GM21576 (cell line): ENCODE measurements around the gene BCL6B.
"Not testable (repeated sequence)": the region's sequence is repeated elsewhere in the genome, so short reads cannot be mapped to it uniquely, and the experiment has no call there.

Experiments
- ATAC-seq: cut with Tn5 transposase; IDR thresholded peaks from one replicate; pipeline ENCODE4 v1.9.1; 2021; ENCODE audit warnings: mild to moderate bottlenecking, moderate library complexity; ENCODE audit not compliant: unreplicated experiment

The BCL6B gene, protein sequence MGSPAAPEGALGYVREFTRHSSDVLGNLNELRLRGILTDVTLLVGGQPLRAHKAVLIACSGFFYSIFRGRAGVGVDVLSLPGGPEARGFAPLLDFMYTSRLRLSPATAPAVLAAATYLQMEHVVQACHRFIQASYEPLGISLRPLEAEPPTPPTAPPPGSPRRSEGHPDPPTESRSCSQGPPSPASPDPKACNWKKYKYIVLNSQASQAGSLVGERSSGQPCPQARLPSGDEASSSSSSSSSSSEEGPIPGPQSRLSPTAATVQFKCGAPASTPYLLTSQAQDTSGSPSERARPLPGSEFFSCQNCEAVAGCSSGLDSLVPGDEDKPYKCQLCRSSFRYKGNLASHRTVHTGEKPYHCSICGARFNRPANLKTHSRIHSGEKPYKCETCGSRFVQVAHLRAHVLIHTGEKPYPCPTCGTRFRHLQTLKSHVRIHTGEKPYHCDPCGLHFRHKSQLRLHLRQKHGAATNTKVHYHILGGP

DNA sequence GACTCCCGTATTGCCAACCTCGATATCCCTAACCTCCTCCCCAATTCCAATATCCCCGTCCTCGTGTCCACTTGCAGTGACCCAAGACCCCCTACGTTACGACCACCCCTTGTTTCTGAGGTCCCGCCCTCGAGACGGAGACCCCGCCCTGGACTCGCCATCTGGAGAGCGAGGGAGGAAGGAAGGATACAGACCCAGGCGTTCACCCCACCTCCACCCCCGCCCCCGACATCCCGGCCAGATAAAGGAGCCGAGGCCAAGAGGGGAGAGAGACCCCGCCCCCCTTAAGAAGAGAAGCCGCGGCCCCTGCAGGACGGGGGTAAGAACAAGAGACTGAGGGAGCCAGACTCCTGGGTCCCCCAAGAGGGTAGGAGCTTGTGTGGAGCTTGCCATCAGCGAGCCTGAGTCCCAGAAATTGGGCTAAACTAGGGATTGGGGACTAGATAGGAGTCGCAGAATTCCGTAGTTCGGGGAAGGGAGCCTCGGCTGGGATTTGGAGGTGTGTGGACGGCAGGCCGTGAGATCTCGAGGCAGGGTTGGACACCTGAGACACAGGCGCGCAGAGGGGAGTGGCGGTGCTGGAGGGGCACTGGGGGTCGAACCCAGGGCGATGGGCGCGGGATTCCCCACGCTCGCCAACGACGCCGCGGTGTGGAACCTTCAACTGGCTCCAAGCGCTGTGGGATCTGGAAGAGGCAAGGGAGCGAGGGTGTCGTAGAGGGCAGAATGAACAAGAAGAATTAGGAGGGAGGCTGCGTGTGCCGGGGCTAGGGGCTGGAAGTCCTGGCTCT lies at the start of gene BCL6B:
Gene BCL6B (plus strand): TSS at position 270 of the 791 bp plus-strand sequence. CDS start 622 bp downstream, outside the sequence.
- ATAC-seq = no peak

DNA sequence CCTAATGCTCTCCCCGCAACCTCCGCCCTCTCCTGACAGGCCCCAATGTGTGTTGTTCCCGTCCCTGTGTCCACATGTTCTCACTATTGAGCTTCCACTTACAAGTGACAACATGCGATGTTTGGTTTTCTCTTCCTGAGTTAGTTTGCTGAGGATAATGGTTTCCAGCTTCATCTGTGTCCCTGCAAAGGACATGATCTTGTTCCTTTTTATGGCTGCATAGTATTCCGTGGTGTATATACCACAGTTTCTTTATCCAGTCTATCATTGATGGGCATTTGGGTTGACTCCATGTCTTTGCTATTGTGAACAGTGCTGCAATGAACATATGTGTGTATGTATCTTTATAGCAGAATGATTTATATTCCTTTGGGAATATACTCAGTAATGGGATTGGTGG lies 43.4 kb upstream of the BCL6B start:
- not testable (repeated sequence) for ATAC-seq

DNA sequence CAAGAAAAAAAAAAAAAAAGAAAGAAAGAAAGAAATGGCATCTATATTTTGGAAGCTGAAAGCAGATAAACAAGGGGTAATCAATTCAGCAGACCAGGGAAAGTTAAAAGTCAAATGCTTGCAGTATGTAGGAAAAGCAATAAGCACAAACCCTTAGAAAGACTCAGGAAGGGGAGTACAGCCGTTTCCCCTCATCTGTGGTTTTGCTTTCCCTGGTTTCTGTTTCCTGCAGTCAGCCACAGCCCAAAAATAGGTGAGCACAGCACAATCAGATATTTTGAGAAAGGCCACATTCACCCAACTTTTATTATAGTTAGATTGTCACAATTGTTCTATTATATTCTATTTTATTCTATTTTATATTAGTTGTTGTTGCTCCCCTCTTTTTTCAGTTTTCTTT lies 41.4 kb upstream of the BCL6B start:
- ATAC-seq = no peak

DNA sequence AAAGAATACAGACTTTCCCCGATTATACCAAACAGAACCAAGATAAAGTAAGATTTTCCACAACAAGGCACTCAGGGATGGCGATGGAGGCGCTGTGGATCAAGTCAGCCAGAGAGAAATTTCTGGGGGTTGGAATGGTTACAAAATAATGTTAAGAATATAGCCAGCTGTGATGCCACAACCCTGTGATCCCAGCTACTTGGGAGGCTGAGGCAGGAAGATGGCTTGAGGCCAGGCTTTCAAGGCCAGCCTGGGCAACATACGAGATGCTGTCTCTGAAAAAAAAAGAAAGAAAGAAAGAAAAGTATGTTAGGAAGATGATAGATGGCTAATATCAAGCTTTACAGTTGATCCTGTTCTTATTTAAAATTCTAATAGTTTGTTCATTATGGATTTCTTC lies 37.6 kb upstream of the BCL6B start:
- no peak for ATAC-seq

DNA sequence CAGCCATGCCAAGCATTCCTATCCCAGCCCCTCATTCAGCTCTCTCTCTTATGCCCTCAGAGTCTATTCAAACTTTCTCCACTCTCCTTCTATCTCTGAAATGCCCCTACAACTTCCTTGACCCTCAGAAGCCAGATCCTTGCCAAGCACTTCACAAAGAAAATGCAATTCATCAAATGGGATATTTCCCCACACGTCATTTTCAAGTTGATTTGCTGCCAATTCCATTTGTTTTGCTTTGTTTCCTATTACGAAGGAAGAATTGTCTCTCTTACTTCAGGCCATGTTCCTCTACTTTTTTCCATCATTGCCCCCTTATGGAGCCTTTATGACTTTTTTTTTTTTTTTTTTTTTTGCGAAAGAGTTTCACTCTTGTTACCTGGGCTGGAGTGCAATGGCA lies 36.2 kb upstream of the BCL6B start:
- no peak for ATAC-seq

DNA sequence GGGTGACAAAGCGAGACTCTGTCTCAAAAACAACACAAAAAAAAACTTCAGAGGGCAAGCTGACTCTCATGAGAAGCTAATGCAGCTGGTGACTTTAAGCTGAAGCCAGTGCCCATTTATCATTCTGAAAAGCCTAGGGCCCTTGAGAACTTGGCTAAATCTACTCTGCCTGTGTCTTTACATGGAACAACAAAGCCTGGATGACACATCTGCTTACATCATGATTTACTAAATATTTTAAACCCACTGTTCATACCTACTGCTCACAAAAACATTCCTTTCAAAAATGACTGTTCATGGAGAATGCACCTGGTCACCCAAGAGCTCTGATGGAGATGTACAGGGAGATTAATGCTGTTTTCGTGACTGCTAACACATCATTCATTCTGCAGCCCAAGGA lies 33.1 kb upstream of the BCL6B start:
- no peak for ATAC-seq

DNA sequence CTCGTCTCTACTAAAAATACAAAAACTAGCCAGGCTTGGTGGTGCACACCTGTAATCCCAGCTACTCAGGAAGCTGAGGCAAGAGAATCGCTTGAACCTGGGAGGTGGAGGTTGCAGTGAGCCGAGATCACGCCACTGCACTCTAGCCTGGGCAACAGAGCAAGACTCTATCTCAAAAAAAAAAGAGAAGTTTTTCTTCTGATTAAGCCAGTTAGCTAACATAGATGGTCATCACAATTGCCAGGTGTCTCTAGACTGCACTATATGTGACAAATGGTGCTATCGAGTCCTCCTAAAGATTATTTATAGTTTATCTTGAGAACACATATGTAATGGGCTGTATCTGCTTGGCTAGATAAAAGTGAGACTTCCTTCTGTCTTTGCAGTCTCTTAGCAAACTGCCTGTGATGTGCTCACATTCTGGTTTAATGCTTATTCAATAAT lies 29.2 kb upstream of the BCL6B start:
- not testable (repeated sequence) for ATAC-seq

DNA sequence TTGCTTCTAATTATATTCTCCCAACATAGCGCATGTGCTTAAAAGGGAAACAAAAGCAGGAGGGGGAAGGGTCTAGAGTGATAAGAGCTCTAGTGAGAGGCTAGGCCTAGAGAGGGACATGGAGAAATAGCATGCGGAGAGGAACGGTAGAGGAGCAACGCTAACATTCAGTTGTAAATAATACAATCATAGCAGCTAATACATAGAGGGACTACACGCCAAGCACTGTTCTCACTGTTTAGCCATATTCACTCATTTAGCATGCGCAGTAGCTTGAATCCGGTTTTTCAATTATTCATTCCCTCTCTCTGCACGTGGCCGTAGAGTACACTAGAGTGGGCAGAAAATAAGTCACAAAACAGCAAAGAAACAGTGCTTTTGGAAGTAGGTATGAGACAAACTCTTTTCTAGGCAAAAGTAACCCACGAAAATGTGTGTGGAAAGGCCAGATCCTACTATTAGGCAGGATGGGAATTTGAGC lies 28.7 kb upstream of the BCL6B start:
- no peak for ATAC-seq

DNA sequence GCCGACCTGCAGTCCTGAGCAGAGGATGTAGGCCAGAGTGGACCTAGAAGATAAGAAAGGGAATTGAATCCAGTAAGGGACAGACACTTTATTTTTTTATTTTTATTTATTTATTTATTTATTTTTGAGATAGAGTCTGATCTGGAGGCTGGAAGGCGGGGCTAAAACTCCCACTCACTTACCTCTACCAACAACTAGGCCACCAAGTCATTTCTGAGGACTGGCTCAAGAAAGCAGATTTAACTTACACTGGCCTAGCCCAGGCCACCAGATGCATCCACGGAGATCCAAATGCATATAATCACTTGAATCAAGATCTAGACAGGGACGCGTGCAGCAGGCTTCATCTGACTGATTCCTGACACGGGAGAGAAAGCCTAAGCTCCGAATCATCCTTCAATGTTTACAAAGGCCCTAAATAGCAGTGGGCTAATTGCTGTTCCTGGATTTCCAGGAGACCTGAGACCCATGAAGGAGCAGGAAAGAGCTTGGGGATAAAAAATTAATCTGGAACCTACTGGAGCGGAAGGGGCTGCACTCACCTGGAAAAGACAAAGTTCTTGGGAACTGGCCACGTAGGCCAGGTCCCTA lies 28.1 kb upstream of the BCL6B start:
- no peak for ATAC-seq

DNA sequence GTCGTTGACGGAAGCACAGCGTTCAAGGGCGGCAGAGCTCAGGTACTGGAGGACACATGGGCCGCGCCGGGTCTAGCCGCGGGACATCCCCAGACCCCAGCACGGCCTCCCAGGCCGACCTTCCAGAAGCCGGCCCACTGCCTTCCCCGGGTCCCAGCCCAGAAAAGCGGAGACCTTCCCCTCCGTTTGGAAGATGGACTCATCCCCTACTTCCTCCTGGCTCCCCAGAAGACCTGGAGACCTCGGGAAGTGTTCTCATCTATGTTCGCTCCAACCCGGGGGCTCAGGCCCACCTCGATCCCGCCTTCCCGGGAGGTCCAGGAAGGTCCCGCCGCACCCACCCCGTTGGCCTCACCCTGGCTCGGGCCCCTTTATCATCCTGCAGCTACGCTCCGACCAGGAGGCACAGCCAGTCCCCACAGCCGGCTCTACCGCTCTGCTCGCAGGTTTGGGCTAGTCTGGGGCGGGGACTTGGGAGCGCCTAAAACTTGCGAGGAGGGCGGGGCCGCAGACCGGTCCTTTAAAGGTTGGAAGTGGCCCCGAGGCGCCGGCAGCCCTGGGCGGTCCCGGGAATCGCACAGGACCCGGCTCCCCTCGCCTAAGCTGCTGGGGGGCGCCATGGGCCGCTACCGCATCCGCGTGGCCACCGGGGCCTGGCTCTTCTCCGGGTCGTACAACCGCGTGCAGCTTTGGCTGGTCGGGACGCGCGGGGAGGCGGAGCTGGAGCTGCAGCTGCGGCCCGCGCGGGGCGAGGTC lies 27.2 kb upstream of the BCL6B start, which contains the start of gene ALOX12:
Gene ALOX12 (plus strand): TSS at position 550 of the 756 bp plus-strand sequence. CDS start 69 bp downstream, at position 619.
- no peak for ATAC-seq

DNA sequence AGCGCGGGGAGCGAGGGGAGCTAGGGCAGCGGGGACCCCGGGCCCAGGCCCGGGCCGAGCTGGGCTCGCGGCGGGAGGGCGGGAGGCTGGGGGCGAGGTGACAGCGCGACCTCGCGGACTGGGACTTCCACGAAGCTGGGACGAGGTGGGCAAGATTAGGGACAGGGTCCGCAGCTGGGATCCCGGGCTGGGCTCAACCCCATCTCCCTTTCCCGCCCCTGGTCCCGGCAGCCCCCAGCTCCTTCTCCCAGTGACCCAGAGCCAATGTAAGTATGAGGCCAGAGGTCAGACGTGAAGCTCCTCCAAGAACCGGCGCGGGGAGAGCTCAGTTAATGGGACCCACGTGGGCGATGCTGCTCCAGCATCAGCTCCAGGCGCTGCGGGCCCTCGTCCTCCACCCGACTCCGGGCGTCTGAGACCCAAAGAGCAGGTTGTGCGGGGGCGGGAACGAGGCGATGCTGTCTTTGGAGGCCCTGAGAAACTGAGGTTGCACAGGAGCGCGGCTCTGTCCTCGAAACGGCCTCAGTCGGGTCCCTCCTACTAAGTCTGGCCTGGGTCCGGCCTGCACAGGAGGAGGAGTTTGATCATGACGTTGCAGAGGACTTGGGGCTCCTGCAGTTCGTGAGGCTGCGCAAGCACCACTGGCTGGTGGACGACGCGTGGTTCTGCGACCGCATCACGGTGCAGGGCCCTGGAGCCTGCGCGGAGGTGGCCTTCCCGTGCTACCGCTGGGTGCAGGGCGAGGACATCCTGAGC lies 26.4 kb upstream of the BCL6B start:
- no peak for ATAC-seq

DNA sequence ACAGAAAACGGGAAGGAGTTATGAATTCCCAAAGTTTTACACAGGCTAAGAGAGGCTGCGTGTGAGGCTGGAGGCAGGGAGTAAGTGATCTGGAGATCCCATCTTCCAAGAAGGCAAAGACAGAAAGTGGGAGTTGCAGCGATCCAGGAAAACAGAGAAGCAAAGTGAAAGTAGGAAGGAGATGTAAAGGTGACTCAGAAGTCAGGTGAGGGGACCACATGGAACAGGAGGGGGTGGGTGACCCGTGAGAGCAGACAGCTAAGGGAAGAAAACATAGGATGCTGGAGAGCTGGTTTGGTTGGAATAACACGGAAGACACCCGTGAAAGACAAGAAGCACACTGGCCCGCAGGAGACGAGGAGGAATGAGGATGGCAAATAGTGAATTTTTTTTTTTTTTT lies 25.7 kb upstream of the BCL6B start:
- ATAC-seq = no peak

DNA sequence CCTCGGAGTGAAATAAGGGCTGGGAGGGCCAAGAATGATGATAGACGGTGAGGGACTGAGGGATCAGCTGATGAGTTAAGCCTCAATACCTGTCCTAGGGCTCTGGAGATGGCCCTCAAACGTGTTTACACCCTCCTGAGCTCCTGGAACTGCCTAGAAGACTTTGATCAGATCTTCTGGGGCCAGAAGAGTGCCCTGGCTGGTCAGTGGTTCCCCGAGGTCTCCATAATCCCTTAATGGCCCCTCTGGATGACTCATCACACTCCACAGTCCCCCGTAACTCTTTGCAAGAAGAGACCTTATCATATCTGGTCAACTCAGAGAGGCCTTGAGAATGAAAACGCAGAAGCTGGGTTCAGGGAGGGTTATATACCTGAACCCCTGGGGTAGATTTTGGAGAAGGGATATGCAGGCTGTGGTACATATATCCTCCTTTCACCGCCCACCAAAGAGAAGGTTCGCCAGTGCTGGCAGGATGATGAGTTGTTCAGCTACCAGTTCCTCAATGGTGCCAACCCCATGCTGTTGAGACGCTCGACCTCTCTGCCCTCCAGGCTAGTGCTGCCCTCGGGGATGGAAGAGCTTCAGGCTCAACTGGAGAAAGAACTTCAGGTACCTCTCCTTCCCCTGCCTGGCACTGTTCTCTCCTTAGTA lies 23.9 kb upstream of the BCL6B start:
- no peak for ATAC-seq

DNA sequence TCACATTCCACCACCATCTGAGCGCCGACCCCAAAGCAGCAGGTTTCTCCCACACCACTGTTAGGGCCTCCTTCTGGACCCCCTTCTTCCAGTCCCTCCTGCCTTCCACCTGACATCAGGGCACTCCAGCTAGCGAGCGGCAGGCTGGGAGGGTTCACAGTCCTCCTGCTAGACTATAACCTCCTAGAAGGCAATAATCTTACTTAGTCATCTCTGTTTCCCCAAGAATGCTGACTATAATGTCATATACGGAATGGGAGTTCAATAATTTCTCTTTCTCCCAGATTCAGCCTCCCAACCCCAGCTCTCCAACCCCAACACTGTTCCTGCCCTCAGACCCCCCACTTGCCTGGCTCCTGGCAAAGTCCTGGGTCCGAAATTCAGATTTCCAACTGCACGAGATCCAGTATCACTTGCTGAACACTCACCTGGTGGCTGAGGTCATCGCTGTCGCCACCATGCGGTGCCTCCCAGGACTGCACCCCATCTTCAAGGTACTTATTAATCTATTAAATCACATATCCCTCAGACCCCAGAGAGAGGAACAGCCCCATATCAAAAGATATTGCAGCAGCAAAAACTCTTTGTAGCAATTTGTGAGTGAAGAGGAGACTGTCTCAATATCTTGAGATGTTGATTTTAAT lies 21.4 kb upstream of the BCL6B start:
- ATAC-seq = no peak

DNA sequence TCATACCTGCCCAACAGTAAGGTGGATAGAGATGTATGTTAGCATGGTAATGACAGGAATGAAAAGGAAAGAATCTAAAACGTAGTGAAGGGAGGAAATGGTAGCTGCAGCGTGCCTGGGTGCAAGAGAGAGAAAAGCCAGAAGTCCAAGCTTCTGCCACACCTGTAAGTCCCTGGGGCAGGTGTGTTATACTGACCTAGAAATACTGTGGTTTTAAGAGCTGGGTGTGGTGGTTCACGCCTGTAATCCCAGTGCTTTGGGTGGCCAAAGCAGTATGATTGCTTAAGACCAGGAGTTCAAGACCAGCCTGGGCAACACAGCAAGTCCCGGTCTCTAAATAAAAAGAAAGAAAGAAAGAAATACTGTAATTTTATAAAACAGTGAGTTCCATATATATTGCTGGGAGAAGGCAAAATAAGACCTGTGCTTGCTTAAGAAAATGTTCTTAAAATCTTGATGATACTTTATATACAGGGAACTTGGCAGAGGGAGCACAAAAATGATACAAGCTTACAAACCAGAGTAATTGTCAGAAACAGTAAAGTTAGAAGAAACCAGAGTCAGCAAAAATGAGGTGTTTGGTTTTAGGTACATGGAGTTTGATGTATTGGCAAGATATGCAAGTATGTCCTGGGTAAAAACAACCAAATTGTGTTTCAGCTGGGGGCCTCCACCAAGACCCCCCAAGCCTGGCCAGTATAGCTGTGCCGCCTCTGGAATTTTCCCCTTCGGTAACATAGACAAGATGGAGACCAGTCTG lies 20.4 kb upstream of the BCL6B start:
- ATAC-seq = no peak

DNA sequence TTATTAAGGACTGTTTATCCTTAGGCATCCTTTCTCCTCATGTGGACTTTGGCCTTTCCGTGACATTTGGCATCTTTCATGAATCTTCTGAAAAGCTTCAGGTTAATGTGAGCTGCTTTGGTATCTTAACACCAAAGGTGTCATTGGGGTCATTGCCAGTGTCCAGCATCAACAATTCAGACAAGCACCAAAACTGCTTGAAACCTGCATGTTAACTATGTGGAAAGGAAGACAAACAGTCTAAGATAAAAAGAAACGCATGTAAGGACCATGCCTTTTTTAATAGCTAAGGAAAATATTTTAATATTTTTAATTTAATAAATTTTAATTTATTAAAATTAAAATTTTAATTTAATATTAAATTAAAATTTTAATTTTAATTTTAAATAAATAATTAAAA lies 19.1 kb upstream of the BCL6B start:
- ATAC-seq = no peak

DNA sequence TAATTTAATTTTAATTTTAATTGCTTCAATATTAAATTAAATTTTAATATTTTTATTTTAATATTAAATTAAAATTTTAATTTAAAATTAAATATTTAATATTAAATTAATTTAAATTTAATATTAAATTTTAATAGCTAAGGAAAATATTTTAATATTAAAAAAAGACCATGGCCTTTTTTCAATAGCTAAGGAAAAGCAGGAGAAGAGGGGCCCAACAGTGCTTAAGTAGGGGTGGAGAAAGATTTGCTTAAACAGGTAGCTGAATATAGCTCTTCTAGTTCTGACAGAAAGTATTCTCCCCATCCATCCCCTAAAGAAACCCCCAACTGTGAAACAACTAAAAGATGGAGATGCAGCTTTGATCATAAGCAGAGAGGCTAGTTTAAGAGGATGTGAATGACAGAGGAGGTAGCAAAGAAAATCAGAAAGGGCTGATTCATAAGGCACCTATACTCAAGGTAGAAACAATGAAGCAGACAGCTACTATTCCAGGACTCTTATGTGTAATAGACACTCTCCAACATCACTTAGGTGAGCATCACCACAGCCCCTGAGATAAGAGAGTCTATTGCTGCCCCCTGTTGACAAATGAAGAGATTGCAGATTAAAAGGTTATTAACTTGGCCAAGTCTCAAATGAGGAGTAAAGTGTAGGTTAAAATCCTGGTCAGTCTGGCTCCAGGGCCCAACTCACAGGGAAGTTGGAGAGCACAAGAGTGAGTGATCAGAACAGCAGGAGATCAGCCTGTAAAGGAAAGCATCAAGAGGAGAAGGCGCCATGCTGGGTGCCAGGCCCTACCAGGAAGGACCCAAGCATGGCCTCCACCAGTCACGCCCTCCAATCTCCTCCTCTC lies 18.2 kb upstream of the BCL6B start:
- ATAC-seq = no peak
